SKM-1 (cell line): ENCODE data around the gene SLC26A5.
"Not testable (repeated sequence)": the region's sequence is repeated elsewhere in the genome, so short reads cannot be mapped to it uniquely, and the experiment has no call there.

Source experiments
- DNase-seq: peaks from one replicate; lab custom pipeline; 2025; ENCODE audit not compliant: unreplicated experiment; lab: John Stamatoyannopoulos, UW

The SLC26A5 gene

DNA sequence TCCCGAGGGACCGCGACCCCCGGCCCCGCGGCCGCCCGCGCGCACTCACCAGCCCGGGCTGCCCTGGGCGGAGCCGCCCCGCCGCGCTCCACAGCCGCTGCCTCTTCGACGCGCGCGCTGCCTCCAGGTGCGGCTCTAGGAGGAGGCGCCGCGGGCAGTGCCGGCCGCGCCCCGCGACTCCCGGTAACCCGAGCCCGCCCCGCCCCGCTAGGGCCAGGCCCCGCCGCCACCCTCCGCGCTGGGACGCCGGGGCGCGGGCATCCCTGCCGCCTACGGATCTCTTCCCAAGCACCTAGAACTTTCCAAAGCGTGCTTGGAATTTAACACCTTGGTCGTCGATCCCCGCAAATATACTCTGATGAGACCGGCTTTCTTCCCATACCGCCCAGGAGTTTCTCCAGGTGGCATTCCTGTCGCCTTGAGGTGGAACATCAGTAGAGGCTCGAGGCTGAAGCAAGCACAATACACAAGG, at the start of gene SLC26A5:
SLC26A5 (minus strand) TSS at position 159 of the 472 bp plus-strand sequence. CDS start 24,693 bp downstream, outside the sequence.
- no peak for DNase-seq

GRCh38 chr7:103487419-103487818, 41.4 kb upstream of the SLC26A5 start:
- no peak for DNase-seq

DNA sequence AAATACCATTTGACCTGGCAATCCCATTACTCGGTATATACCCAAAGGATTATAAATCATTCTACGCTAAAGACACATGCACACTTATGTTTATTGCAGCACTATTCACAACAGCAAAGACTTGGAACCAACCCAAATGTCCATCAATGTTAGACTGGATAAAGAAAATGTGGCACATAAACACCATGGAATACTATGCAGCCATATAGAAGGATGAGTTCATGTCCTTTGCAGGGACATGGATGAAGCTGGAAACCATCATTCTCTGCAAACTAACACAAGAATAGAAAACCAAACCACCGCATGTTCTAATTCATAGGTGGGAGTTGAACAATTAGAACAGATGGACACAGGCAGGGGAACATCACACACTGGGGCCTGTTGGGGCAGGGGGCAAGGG, 40.9 kb upstream of the SLC26A5 start:
- DNase-seq = not testable (repeated sequence)

- no peak for DNase-seq
Observed at GRCh38 chr7:103480771-103481170, 34.8 kb upstream of the SLC26A5 start.

- DNase-seq = no peak
Observed at GRCh38 chr7:103474956-103475355, 28.9 kb upstream of the SLC26A5 start.

- no peak for DNase-seq
Observed at GRCh38 chr7:103469095-103469948, 23.3 kb upstream of the SLC26A5 start.

GRCh38 chr7:103466814-103467213, 20.8 kb upstream of the SLC26A5 start:
- DNase-seq = no peak

GRCh38 chr7:103462358-103462757, 16.4 kb upstream of the SLC26A5 start:
- DNase-seq = no peak

DNA sequence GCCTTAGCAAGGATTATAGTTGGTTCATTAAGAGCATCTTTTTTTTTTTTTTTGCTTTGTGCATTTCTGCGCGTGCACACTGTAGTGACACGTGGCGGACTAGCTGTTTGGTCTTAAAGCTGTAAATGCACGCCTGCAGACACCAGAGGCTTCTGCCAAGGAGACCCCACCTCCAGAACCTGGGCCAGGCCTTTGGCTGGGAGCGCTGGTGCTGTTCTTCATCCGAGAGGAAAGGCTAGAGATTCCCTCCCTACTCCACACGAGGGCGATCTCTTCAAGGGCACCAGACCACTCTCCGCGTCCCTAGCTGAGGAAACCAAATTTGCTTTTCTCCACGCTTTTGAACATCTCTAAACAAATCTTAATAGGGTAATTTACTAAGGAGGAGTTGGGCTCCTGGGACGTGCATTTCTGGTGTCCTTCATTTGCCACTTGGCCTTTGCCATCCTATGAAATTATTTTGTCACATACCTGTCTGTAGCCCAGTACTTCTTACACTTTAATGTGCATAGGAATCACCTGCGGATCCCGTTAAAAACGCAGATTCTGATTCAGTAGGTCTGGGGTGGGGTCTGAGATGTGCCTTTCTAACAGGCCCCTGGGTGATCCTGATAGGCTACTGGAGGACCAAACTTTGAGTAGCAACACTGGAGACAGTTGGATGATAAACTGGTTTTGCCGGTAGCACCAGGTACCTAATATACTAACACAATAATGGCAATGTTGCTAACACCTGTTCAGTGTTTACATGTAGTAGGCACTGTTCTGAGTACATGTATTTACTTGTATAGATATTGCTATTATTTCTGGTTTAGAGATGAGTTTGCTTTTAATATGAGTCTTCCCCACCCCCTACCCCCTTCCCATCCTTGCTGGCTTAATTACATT, 1.3 kb upstream of the SLC26A5 start:
- DNase-seq = peak; percentile 10

- DNase-seq = no peak
Observed at GRCh38 chr7:103445228-103446048, 569 bp downstream of the SLC26A5 start.

- DNase-seq = no peak
Observed at GRCh38 chr7:103439661-103440060, 6.3 kb downstream of the SLC26A5 start.

DNA sequence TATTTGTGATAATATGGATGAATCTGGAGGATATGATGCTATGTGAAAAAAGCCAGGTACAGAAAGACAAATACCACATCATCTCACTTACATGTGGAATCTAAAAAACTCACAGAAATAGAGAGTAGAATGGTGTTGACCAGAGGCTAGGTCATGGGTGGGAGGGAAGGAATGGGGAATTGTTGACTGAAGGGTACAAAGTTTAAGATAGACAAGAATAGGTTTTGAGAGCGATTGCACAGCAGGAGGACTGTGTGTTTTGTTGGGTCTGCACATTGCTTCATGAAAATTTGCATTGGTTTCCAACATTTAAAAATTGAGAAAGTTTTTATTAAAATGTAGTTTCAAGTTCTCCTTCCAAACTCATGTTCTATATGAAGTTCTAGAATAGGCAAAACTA, 8.4 kb downstream of the SLC26A5 start:
- no peak for DNase-seq

- no peak for DNase-seq
Observed at GRCh38 chr7:103432712-103433111, 13.3 kb downstream of the SLC26A5 start.

GRCh38 chr7:103425177-103425576, 20.8 kb downstream of the SLC26A5 start:
- no peak for DNase-seq

DNA sequence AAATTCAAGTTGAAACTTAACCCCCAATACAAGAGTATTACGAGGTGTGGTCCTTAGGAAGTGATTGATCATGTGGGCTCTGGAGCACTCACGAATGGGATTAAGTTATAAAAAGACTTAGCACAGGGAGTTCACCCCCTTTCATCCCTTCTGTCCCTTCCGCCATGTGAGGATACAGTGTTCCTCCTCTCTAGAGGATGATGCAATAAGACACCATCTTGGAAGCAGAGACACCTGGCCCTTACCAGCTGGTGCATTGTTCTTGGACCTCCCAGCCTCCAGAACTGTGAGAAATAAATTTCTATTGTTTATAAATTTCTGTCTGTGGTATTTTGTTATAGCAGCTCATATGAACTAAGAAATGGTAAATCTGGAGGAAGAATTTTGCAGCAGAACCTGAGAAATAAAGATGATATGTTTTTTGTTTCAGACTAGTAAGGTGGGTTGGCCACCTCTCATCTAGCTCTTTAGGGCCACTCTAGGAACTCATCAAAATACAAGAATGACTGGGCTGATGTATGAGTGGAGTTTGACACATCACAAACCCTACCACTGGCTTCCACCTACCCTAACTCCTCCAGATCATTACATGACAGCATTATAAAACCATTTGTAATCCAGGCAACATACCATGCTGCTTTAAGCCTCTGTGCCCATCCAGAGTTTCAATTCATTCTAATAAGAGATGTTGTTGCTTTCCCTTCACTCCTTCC, 22.4 kb downstream of the SLC26A5 start:
- no peak for DNase-seq

GRCh38 chr7:103420857-103421384, 25.1 kb downstream of the SLC26A5 start:
- no peak for DNase-seq

DNA sequence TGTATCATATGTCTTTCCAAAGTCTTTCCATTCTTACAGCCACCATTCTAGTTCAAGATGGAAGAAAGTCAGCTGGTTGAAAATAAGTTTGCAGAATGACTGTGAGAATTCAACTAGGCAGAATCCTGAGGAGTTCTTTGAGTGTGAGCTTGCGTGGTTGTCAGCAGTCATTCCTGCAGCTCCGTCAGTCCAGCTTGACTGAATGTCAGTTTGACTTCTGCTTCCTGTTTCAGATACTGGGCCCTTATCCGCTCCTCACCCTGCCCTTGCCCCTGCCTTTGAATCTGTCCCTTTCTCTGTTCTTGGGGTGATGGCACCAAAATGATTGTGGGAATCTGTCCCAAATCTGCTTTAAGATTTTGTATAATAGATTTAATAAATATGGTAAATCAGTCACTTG, 27.8 kb downstream of the SLC26A5 start:
- no peak for DNase-seq

- DNase-seq = no peak
Observed at GRCh38 chr7:103413407-103413806, 32.6 kb downstream of the SLC26A5 start.

GRCh38 chr7:103412151-103412550, 33.9 kb downstream of the SLC26A5 start:
- DNase-seq = no peak
